ENCODE measurements around the gene RHBDL1.
A peak's percentile ranks its signal among the peaks of the same experiment; 100 is the strongest.

The RHBDL1 gene

GRCh38 chr16:704047-704446 is 28.6 kb downstream of the RHBDL1 start:
- no peak for DNase-seq

GRCh38 chr16:704552-705380 is 29.3 kb downstream of the RHBDL1 start:
- no peak for DNase-seq

GRCh38 chr16:705431-706188 is 30.1 kb downstream of the RHBDL1 start, which contains the start of gene FBXL16:
Gene FBXL16 (minus strand): TSS chr16:705801. CDS start chr16:697405, 8,396 bp downstream.
- DNase-seq, result peak in 32 of 56 donors; percentile 16 to 76 (median 54)

GRCh38 chr16:706189-707061 is 31.0 kb downstream of the RHBDL1 start:
- no peak for DNase-seq

- DNase-seq, result no peak
These were observed 31.6 kb downstream of the RHBDL1 start for GRCh38 chr16:707062-707538.

GRCh38 chr16:708019-708418 is 32.5 kb downstream of the RHBDL1 start:
- DNase-seq, result no peak

GRCh38 chr16:708959-709358 is 33.5 kb downstream of the RHBDL1 start:
- DNase-seq, result no peak

- peak in 53 of 56 donors; percentile 14 to 91 (median 80) for DNase-seq
These were observed 34.4 kb downstream of the RHBDL1 start for GRCh38 chr16:709566-710499.

- DNase-seq, result no peak
These were observed 35.1 kb downstream of the RHBDL1 start for GRCh38 chr16:710500-711075.

GRCh38 chr16:711084-711483 is 35.6 kb downstream of the RHBDL1 start:
- DNase-seq, result no peak

GRCh38 chr16:711548-712320 is 36.3 kb downstream of the RHBDL1 start:
- peak in 47 of 56 donors; percentile 16 to 86 (median 54) for DNase-seq

GRCh38 chr16:712740-713250 is 37.3 kb downstream of the RHBDL1 start:
- peak in 1 of 56 donors; percentile 20 for DNase-seq

- DNase-seq, result no peak
These were observed 38.6 kb downstream of the RHBDL1 start for GRCh38 chr16:714079-714478.

- DNase-seq, result peak; percentile 26 to 94 (median 80)
These were observed 39.3 kb downstream of the RHBDL1 start, which contains the start of gene METRN for GRCh38 chr16:714558-715476. Gene METRN (plus strand): TSS chr16:715118. CDS start chr16:715290, 172 bp downstream.

- DNase-seq, result peak in 5 of 56 donors; percentile 40 to 57 (median 52)
These were observed 40.2 kb downstream of the RHBDL1 start for GRCh38 chr16:715477-716199.

GRCh38 chr16:716200-716568 is 40.7 kb downstream of the RHBDL1 start:
- peak; percentile 20 to 95 (median 84) for DNase-seq

All from amygdala (tissue), 56 donors.